ENCODE results near the gene TMED7. TPM values are rescaled to one million over a fixed set of nuclear protein-coding genes. Genes with fewer than 3 reads are reported as not detected.

TMED7 gene
- total and polyA plus RNA-seq, 2 of the 4 experiments (the other 2 are of a cell fraction): 75.6 to 86.7 TPM

DNA sequence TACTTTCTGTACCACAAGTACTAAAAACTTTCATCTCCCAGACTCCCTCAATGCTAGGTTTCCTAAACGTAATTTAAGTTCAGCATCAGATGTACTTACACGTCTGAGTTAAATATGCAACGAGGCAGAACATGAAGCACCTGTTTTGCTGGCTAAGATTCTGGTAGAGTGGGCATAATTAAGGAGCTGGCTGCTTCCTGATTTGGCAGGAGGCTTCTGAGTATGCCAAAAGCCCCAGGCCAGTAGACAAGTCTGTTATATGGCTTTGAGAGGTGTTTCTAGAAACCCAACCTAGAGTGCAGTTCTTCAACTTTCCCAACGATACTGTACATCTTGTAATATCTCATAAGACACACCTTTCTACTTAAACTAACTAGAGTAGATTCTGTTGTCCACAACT, 37.2 kb downstream of the TMED7 start:
- no peak overlapping the region for H3K14ac ChIP-seq (replicated peaks; ENCODE audit: low read depth, low read length)
- no peak overlapping the region for H3K4me3 ChIP-seq (ENCODE audit: insufficient read depth, low read depth, low read length)
- BruUV-seq (replicated peaks): no TSS peak
- H3K18ac ChIP-seq (ENCODE audit: low read depth, low read length): no peak overlapping the region
- peaks cover 24% of the 10 kb centered on the region for H4K20me1 ChIP-seq (ENCODE audit: insufficient read depth, low read length)
- H2AK5ac ChIP-seq (ENCODE audit: low read depth, low read length): no peak overlapping the region
- no peak overlapping the region for H3K27ac ChIP-seq (ENCODE audit: insufficient read depth, low read length)
- no peak overlapping the region for H2BK15ac ChIP-seq (ENCODE audit: low read depth, low read length)
- DNase-seq (no peak), ATAC-seq (ENCODE audit: low read depth) (no peak)
- no peak overlapping the region for H4K91ac ChIP-seq (ENCODE audit: insufficient read depth, low read depth, low read length)
- no peak overlapping the region for H3K4me2 ChIP-seq (ENCODE audit: low read depth, low read length)
- no peak overlapping the region for H2BK20ac ChIP-seq (ENCODE audit: low read depth, low read length)
- in situ Hi-C loops (cut with MboI; ENCODE audit: low sequenced_read_pairs): loop anchor here (5.0 kb wide), 1 partner anchor 276 kb away; no protein-coding TSS in a partner anchor
- no peak for TF ChIP-seq USF2 (IDR thresholded peaks at IDR 0.05; ENCODE audit: low read depth, low read length)
- TF ChIP-seq BHLHE40 (IDR thresholded peaks at IDR 0.05; ENCODE audit: low read depth, low read length): no peak
- no peak for TF ChIP-seq MAFK (IDR thresholded peaks at IDR 0.05; ENCODE audit: low read depth, low read length)
- no peak for TF ChIP-seq RCOR1 (IDR thresholded peaks at IDR 0.05; ENCODE audit: insufficient replicate concordance, low read length)
- TF ChIP-seq POLR2A (IDR thresholded peaks at IDR 0.05; ENCODE audit: low read depth, low read length): no peak
- TF ChIP-seq, protein P1, sequence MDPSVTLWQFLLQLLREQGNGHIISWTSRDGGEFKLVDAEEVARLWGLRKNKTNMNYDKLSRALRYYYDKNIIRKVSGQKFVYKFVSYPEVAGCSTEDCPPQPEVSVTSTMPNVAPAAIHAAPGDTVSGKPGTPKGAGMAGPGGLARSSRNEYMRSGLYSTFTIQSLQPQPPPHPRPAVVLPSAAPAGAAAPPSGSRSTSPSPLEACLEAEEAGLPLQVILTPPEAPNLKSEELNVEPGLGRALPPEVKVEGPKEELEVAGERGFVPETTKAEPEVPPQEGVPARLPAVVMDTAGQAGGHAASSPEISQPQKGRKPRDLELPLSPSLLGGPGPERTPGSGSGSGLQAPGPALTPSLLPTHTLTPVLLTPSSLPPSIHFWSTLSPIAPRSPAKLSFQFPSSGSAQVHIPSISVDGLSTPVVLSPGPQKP (IDR thresholded peaks at IDR 0.05; ENCODE audit: borderline replicate concordance, low read depth, low read length): no peak
- TF ChIP-seq CEBPB (IDR thresholded peaks at IDR 0.05; ENCODE audit: low read depth, low read length): no peak
- no peak for TF ChIP-seq RFX5 (IDR thresholded peaks at IDR 0.05; ENCODE audit: low read depth, low read length)
- TF ChIP-seq FOS (IDR thresholded peaks at IDR 0.05; ENCODE audit: low read depth, low read length): no peak
- TF ChIP-seq CHD1 (IDR thresholded peaks at IDR 0.05; ENCODE audit: low read depth, low read length): no peak
- no peak for TF ChIP-seq MAZ (IDR thresholded peaks at IDR 0.05; ENCODE audit: borderline replicate concordance, low read depth, low read length)
- TF ChIP-seq MXI1 (IDR thresholded peaks at IDR 0.05; ENCODE audit: borderline replicate concordance, low read depth, low read length): no peak
- TF ChIP-seq RAD21 (IDR thresholded peaks at IDR 0.05; ENCODE audit: low read length): no peak
- no peak for TF ChIP-seq SMC3 (IDR thresholded peaks at IDR 0.05; ENCODE audit: low read depth, low read length)
- no peak for TF ChIP-seq CTCF (conservative IDR thresholded peaks at IDR 0.05; ENCODE audit: low read depth, low read length)
- TF ChIP-seq NFE2L2 (IDR thresholded peaks at IDR 0.05; ENCODE audit: low read depth, low read length): no peak
- CTCF ChIA-PET: interaction anchor here (0.9 kb wide), 1 partner anchor 279 kb away, joined by 4 read pairs; no protein-coding TSS in a partner anchor
- no CpG with 5 or more reads among the region's 4 CpGs for WGBS, 2 experiments (ENCODE audit: extremely low coverage in 2 of 2, insufficient read length in 1 of 2)
- H3K36me3 ChIP-seq (ENCODE audit: control insufficient read depth, insufficient read depth, low read length): no peaks in the 10 kb centered on the region
- H3K9me1 ChIP-seq (ENCODE audit: insufficient read depth, low read length): no peaks in the 10 kb centered on the region; the same call in 1 of the 2 replicates
- intact Hi-C loops (cut with micrococcal nuclease): loop anchor here (5.0 kb wide), 1 partner anchor 491 kb away; no protein-coding TSS in a partner anchor
- no peak overlapping the region for H4K8ac ChIP-seq (ENCODE audit: low read depth in 2 of 2, low read length in 2 of 2)
- dilution Hi-C loops (cut with HindIII; ENCODE audit: low sequenced_read_pairs, unreplicated experiment): no loop called here
- H3K23ac ChIP-seq (ENCODE audit: low read depth, low read length): no peak overlapping the region
- H3K56ac ChIP-seq (ENCODE audit: extremely low read depth, insufficient read depth, low read length): no peak overlapping the region
- H2AK9ac ChIP-seq (replicated peaks; ENCODE audit: low read depth, low read length, poor library complexity): no peak overlapping the region
- no peaks in the 10 kb centered on the region for H3K27me3 ChIP-seq (ENCODE audit: control insufficient read depth, insufficient read depth, low read length)
- no peaks in the 10 kb centered on the region for H3K9me3 ChIP-seq (ENCODE audit: control insufficient read depth, insufficient read depth, low read length)
- H2BK5ac ChIP-seq (ENCODE audit: low read depth, low read length, poor library complexity, severe bottlenecking): no peak overlapping the region
- H3K9ac ChIP-seq (ENCODE audit: low read depth, low read length): no peak overlapping the region
- H4K5ac ChIP-seq (ENCODE audit: low read depth, low read length): no peak overlapping the region
- H2BK120ac ChIP-seq (ENCODE audit: low read depth, low read length): no peak overlapping the region
- no peak overlapping the region for H2AFZ ChIP-seq (replicated peaks; ENCODE audit: low read length, poor library complexity)
- H3K79me1 ChIP-seq (ENCODE audit: low read depth in 1 of 2, low read length in 2 of 2): peaks cover 11 to 63% of the 10 kb centered on the region in 2 experiments
- POLR2A ChIA-PET (ENCODE audit: unreplicated experiment): no interaction called here
- no peak overlapping the region for H3K4ac ChIP-seq (ENCODE audit: low read depth, low read length)
- peaks cover 5% of the 10 kb centered on the region for H3K4me1 ChIP-seq (ENCODE audit: control insufficient read depth, insufficient read depth, low read length)
